GM18505 (cell line): Measurements from ENCODE around the gene LDLR.
"Not testable (repeated sequence)": the region's sequence is repeated elsewhere in the genome, so short reads cannot be mapped to it uniquely, and the experiment has no call there.

Experiments used
- ATAC-seq: cut with Tn5 transposase; IDR thresholded peaks from one replicate; pipeline ENCODE4 v1.9.1; 2021; ENCODE audit not compliant: unreplicated experiment
- POLR2A ChIP-seq: IDR thresholded peaks from 4 replicates; pipeline ENCODE4 v1.6.1; 2011; ENCODE audit warnings: borderline replicate concordance; ENCODE audit not compliant: insufficient read depth, insufficient read length; ENCODE audit errors: extremely low read depth

The LDLR gene

GRCh38 chr19:11154683-11155047 lies 65.4 kb downstream of the LDLR start:
- no peak for TF ChIP-seq POLR2A
- no peak for ATAC-seq

- peak; percentile 80 for TF ChIP-seq POLR2A
Measured at GRCh38 chr19:11155373-11156120, 66.3 kb downstream of the LDLR start, which contains the start of gene SPC24. TSS of gene SPC24 (minus strand) at chr19:11155782. CDS start at chr19:11155776, 6 bp downstream.

GRCh38 chr19:11159598-11160439 lies 70.6 kb downstream of the LDLR start:
- no peak for ATAC-seq
- no peak for TF ChIP-seq POLR2A

More at GRCh38 chr19:11155373-11156120, 66.3 kb downstream of the LDLR start, which contains the start of gene SPC24:
- ATAC-seq = peak; percentile 92

GRCh38 chr19:11160440-11160768 lies 71.1 kb downstream of the LDLR start:
- ATAC-seq = not testable (repeated sequence)

GRCh38 chr19:11164296-11164695 lies 75.0 kb downstream of the LDLR start:
- no peak for TF ChIP-seq POLR2A
- no peak for ATAC-seq

GRCh38 chr19:11164879-11165406 lies 75.7 kb downstream of the LDLR start:
- no peak for ATAC-seq
- TF ChIP-seq POLR2A = no peak

GRCh38 chr19:11165486-11166030 lies 76.3 kb downstream of the LDLR start:
- TF ChIP-seq POLR2A = no peak
- ATAC-seq = no peak

GRCh38 chr19:11166281-11167142 lies 77.2 kb downstream of the LDLR start:
- TF ChIP-seq POLR2A = no peak
- ATAC-seq = no peak

- TF ChIP-seq POLR2A = no peak
- no peak for ATAC-seq
Measured at GRCh38 chr19:11168568-11168967, 79.3 kb downstream of the LDLR start.

- TF ChIP-seq POLR2A = no peak
- no peak for ATAC-seq
Measured at GRCh38 chr19:11169896-11170678, 80.8 kb downstream of the LDLR start.

- no peak for ATAC-seq
- TF ChIP-seq POLR2A = no peak
Measured at GRCh38 chr19:11171144-11171543, 81.9 kb downstream of the LDLR start.

- no peak for TF ChIP-seq POLR2A
- no peak for ATAC-seq
Measured at GRCh38 chr19:11172576-11172975, 83.3 kb downstream of the LDLR start.
